ENCODE measurements around the gene FSTL5. TPM values are rescaled to one million over a fixed set of nuclear protein-coding genes. Genes with fewer than 3 reads are reported as not detected.

The FSTL5 gene
- total RNA-seq, 1 experiment from 2014 or later, result not detected

DNA sequence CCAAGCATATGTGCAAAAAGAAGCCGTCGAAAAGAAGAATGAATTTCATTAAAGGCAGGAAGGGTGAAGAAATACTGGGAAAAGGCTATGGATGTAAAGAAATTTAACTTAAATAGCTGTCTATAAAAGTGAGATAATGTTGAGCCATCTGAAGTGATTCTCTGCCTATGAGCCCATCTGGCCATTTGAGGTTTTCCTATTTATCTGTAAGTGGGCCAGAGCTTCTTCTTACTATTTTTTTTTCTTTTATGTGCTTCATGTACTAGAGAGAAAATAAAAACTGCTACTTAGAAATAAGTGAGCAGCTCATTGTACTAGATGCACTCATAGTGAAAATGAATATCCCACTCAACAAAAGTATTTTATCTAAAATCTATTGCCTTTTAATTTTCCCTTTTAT is 725.7 kb downstream of the FSTL5 start:
- intact Hi-C loops (cut with micrococcal nuclease), result no loop called here
- Histone ChIP-seq H3K4me2 (ENCODE audit: low read length) (no peak overlapping the region), H3K9me3 (ENCODE audit: control insufficient read depth in 1 of 2, insufficient read depth in 1 of 2, low read depth in 1 of 2, low read length in 2 of 2) (no peaks in the 10 kb centered on the region), H3K27me3 (ENCODE audit: insufficient read depth, low read length) (no peaks in the 10 kb centered on the region), H3K9me2 (ENCODE audit: insufficient read depth) (no peaks in the 10 kb centered on the region), H2AFZ (ENCODE audit: low read depth, low read length, poor library complexity, severe bottlenecking) (no peak overlapping the region), H3K79me2 (ENCODE audit: insufficient read depth, low read length) (no peaks in the 10 kb centered on the region), H3K9ac (ENCODE audit: low read length) (no peak overlapping the region), H3K4me1 (ENCODE audit: control insufficient read depth in 1 of 2, insufficient read depth in 2 of 2, low read length in 2 of 2) (no peaks in the 10 kb centered on the region), H4K20me1 (ENCODE audit: insufficient read depth) (no peaks in the 10 kb centered on the region), H3K27ac (ENCODE audit: low read depth, low read length) (no peak overlapping the region), H3K36me3 (ENCODE audit: control insufficient read depth in 1 of 2, insufficient read depth in 2 of 2, low read length in 2 of 2) (no peaks in the 10 kb centered on the region), H3K4me3 (replicated peaks in 1 of 2; ENCODE audit: low read depth in 1 of 2, low read length in 2 of 2) (no peak overlapping the region)
- ATAC-seq (no peak), DNase-seq (ENCODE audit: low read depth, low spot score) (no peak)
- TF ChIP-seq RAD21 (IDR thresholded peaks at IDR 0.05; ENCODE audit: low read depth), result no peak
- no peak for TF ChIP-seq EZH2phosphoT487 (IDR thresholded peaks at IDR 0.05; ENCODE audit: borderline replicate concordance)
- TF ChIP-seq CEBPB (IDR thresholded peaks at IDR 0.05; ENCODE audit: low read depth), result no peak
- TF ChIP-seq, protein P1, sequence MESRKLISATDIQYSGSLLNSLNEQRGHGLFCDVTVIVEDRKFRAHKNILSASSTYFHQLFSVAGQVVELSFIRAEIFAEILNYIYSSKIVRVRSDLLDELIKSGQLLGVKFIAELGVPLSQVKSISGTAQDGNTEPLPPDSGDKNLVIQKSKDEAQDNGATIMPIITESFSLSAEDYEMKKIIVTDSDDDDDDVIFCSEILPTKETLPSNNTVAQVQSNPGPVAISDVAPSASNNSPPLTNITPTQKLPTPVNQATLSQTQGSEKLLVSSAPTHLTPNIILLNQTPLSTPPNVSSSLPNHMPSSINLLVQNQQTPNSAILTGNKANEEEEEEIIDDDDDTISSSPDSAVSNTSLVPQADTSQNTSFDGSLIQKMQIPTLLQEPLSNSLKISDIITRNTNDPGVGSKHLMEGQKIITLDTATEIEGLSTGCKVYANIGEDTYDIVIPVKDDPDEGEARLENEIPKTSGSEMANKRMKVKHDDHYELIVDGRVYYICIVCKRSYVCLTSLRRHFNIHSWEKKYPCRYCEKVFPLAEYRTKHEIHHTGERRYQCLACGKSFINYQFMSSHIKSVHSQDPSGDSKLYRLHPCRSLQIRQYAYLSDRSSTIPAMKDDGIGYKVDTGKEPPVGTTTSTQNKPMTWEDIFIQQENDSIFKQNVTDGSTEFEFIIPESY (IDR thresholded peaks at IDR 0.05; ENCODE audit: extremely low read depth, insufficient replicate concordance, low read length), result no peak
- POLR2A ChIA-PET, result no interaction called here
- no TSS peak for BruUV-seq (replicated peaks)
- CTCF ChIA-PET, result no interaction called here
- RAD21 ChIA-PET (ENCODE audit: low non-redundant PET in 1 of 2, low total read pairs in 2 of 2, uncharacterized antibody in 2 of 2, unreplicated experiment in 2 of 2), result no interaction called here

DNA sequence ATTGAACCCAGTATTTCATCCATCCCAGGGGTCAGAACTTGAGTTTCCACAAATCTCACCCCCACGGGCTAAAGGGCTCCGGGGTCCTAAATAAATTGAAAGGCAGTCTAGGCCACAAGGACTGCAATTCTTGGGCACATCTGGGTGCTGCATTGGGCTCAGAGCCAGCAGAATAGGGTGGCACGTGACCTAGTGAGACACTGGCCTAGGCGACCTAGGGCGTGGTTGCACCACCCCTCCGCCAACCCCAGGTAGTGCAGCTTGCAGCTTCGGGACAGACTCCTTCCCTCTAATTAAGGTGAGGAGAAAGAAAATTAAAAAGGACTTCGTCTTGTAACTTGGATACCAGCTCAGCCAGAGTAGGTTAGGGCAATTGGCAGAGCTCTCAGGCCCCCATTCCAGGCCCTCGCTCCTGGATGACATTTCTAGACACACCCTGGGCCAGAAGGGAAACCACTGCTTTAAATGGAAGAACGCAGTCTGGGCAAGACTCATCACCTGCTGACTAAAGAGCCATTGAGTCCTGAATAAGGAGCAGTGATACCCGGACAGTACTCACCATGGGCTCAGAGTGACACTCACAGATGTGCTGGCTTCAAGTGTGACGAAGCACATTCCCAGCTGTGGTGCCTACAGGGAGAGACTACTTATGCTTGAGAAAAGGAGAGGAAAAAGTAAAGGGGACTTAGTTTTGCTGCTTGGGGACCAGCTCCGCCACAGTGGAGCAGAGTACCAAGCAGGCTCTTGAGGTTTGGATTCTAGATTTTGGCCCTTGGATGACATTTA is 735.4 kb downstream of the FSTL5 start:
- no peak overlapping the region for H3K4me2 ChIP-seq (ENCODE audit: low read length)
- DNase-seq (ENCODE audit: low read depth, low spot score) (no peak), ATAC-seq (no peak)
- no TSS peak for BruUV-seq (replicated peaks)
- H3K9me2 ChIP-seq (ENCODE audit: insufficient read depth), result no peaks in the 10 kb centered on the region
- no peaks in the 10 kb centered on the region for H3K27me3 ChIP-seq (ENCODE audit: insufficient read depth, low read length)
- no peaks in the 10 kb centered on the region for H3K4me1 ChIP-seq (ENCODE audit: control insufficient read depth in 1 of 2, insufficient read depth in 2 of 2, low read length in 2 of 2)
- intact Hi-C loops (cut with micrococcal nuclease), result no loop called here
- no peaks in the 10 kb centered on the region for H4K20me1 ChIP-seq (ENCODE audit: insufficient read depth)
- H3K9me3 ChIP-seq (ENCODE audit: control insufficient read depth in 1 of 2, insufficient read depth in 1 of 2, low read depth in 1 of 2, low read length in 2 of 2), result no peaks in the 10 kb centered on the region
- no peak overlapping the region for H2AFZ ChIP-seq (ENCODE audit: low read depth, low read length, poor library complexity, severe bottlenecking)
- no peak overlapping the region for H3K9ac ChIP-seq (ENCODE audit: low read length)
- no peaks in the 10 kb centered on the region for H3K79me2 ChIP-seq (ENCODE audit: insufficient read depth, low read length)
- no peak overlapping the region for H3K4me3 ChIP-seq (replicated peaks in 1 of 2; ENCODE audit: low read depth in 1 of 2, low read length in 2 of 2)
- H3K27ac ChIP-seq (ENCODE audit: low read depth, low read length), result no peak overlapping the region
- ChIA-PET CTCF (no interaction called here), RAD21 (ENCODE audit: low non-redundant PET in 1 of 2, low total read pairs in 2 of 2, uncharacterized antibody in 2 of 2, unreplicated experiment in 2 of 2) (no interaction called here), POLR2A (no interaction called here)
- no peaks in the 10 kb centered on the region for H3K36me3 ChIP-seq (ENCODE audit: control insufficient read depth in 1 of 2, insufficient read depth in 2 of 2, low read length in 2 of 2)
- TF ChIP-seq CBX3 (IDR thresholded peaks at IDR 0.05; ENCODE audit: low read depth), result no peak
- no peak for TF ChIP-seq SRF (IDR thresholded peaks at IDR 0.05; ENCODE audit: low read depth)
- no peak for TF ChIP-seq ZNF274 (IDR thresholded peaks at IDR 0.05; ENCODE audit: low read depth, low read length)
- no peak for TF ChIP-seq CEBPB (IDR thresholded peaks at IDR 0.05; ENCODE audit: low read depth)
- TF ChIP-seq, protein P2, sequence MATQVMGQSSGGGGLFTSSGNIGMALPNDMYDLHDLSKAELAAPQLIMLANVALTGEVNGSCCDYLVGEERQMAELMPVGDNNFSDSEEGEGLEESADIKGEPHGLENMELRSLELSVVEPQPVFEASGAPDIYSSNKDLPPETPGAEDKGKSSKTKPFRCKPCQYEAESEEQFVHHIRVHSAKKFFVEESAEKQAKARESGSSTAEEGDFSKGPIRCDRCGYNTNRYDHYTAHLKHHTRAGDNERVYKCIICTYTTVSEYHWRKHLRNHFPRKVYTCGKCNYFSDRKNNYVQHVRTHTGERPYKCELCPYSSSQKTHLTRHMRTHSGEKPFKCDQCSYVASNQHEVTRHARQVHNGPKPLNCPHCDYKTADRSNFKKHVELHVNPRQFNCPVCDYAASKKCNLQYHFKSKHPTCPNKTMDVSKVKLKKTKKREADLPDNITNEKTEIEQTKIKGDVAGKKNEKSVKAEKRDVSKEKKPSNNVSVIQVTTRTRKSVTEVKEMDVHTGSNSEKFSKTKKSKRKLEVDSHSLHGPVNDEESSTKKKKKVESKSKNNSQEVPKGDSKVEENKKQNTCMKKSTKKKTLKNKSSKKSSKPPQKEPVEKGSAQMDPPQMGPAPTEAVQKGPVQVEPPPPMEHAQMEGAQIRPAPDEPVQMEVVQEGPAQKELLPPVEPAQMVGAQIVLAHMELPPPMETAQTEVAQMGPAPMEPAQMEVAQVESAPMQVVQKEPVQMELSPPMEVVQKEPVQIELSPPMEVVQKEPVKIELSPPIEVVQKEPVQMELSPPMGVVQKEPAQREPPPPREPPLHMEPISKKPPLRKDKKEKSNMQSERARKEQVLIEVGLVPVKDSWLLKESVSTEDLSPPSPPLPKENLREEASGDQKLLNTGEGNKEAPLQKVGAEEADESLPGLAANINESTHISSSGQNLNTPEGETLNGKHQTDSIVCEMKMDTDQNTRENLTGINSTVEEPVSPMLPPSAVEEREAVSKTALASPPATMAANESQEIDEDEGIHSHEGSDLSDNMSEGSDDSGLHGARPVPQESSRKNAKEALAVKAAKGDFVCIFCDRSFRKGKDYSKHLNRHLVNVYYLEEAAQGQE (IDR thresholded peaks at IDR 0.05; ENCODE audit: low read depth), result no peak
- no peak for TF ChIP-seq ELF1 (IDR thresholded peaks at IDR 0.05; ENCODE audit: borderline replicate concordance, low read depth)
- TF ChIP-seq POLR2A (IDR thresholded peaks at IDR 0.05; ENCODE audit: borderline replicate concordance, extremely low read depth, insufficient read depth, insufficient read length), result no peak
- no peak for TF ChIP-seq TCF7L2 (IDR thresholded peaks at IDR 0.05; ENCODE audit: borderline replicate concordance, extremely low read depth, insufficient read depth, insufficient read length)
- TF ChIP-seq, protein P3, sequence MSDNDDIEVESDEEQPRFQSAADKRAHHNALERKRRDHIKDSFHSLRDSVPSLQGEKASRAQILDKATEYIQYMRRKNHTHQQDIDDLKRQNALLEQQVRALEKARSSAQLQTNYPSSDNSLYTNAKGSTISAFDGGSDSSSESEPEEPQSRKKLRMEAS (IDR thresholded peaks at IDR 0.05), result no peak
- TF ChIP-seq JUND (IDR thresholded peaks at IDR 0.05), result no peak
- TF ChIP-seq, protein P4, sequence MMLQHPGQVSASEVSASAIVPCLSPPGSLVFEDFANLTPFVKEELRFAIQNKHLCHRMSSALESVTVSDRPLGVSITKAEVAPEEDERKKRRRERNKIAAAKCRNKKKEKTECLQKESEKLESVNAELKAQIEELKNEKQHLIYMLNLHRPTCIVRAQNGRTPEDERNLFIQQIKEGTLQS (IDR thresholded peaks at IDR 0.05), result no peak
- TF ChIP-seq ZFX (IDR thresholded peaks at IDR 0.05), result no peak
- TF ChIP-seq FOSL1 (IDR thresholded peaks at IDR 0.05; ENCODE audit: low read depth), result no peak
